ENCODE results near the gene NDFIP1.
"Not testable (repeated sequence)": the region's sequence is repeated elsewhere in the genome, so short reads cannot be mapped to it uniquely, and the experiment has no call there.

The NDFIP1 gene

DNA sequence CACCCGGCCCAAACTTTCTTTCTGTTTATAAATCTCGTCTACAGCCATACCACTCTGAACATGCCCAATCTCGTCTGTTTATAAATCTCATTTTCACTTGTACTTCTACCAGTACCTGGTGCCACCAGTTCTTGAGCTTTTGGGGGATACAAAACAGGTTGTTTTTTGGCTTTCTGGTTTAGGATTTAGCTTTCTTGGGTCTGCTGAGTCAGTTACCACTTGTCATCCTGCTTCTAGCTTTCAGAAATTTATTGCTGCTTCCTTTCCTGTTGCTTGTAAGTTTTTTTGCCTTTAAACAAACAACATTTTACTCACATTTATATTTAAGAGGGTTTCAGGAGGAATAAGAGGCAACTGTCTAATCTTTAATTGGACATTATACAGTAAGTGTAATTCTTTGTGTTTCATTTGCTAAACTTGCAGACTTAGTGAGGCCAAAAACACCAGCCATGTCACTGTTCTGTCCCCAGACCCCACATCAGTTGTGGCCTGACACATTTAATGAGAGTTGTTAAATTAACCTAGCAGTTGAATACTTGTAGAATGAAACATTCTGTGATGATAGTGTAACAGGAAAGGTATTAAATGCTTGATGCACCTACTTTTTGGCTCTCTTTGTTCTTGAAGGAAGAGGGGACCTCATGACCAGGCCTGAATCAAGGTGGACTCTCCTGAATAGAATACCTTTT, 11.8 kb downstream of the NDFIP1 start:
- no peak for DNase-seq

GRCh38 chr5:142122121-142122520, 13.5 kb downstream of the NDFIP1 start:
- no peak for DNase-seq

- no peak for DNase-seq
Observed at GRCh38 chr5:142125378-142125777, 16.8 kb downstream of the NDFIP1 start.

GRCh38 chr5:142125963-142126362, 17.4 kb downstream of the NDFIP1 start:
- DNase-seq, result no peak

DNA sequence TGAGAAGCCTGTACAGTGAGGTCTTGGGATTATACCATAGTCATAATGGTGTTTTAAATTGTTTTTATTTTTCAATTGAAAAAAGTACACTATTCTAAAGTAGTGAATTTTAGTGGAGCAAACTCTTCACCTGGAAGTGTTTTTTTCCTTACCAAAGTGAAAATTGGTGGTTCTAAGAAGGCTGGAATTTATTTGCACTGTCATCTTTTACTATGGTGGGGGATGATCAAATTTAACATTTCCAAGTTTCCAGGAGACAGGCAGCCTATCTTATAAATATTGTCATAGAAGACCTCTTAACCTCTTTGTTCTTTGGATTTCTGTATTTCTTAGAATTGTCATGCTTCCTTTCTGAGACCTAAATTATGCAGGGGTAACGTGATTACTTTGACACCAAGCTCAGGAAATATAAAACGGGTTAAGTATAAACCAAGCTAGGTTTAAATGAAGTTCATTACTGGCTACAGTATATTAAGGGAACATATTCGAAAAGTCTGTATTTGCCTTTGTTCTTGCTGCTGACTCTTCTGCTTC, 20.2 kb downstream of the NDFIP1 start:
- DNase-seq, result no peak

DNA sequence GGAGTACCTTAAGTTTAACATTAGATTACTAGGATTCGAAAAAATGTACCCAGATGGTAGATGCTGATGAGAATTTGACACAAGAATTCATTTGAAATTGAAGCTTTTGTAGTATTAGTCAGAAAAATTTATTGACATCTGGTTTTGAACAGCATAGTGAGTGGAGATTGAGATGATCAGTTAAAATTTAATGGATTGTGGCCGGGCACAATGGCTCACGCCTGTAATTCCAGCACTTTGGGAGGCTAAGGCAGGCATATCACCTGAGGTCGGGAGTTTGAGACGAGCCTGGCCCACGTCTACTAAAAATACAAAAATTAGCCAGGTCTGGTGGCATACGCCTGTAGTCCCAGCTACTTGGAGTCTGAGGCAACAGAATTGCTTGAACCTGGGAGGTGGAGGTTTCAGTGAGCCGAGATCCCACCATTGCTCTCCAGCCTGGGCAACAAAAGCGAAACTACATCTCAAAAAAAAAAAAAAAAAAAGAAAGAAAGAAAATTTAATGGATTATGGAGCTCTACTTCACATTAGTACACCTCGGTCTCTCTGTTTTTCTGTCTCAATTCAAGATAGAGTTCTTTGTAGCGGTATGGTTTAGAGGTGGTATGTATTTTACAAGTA, 21.0 kb downstream of the NDFIP1 start:
- DNase-seq, result no peak

DNA sequence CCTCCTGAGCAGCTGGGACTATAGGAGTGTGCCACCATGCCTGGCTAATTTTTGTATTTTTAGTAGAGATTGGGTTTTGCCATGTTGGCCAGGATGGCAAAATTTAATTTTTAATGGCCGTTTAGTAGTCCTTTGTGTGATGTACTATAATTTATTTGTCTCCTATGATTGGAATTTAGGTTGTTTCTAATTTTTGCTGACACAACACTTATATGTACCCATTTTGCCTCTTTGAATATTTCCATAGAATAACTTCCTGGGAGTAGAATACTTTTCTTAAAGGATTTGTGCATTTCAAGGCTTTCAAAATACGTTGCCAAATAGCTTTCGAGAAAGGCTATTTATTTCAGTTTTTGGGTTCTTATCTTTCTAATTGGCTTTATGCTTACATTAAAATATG, 22.8 kb downstream of the NDFIP1 start:
- DNase-seq, result no peak

DNA sequence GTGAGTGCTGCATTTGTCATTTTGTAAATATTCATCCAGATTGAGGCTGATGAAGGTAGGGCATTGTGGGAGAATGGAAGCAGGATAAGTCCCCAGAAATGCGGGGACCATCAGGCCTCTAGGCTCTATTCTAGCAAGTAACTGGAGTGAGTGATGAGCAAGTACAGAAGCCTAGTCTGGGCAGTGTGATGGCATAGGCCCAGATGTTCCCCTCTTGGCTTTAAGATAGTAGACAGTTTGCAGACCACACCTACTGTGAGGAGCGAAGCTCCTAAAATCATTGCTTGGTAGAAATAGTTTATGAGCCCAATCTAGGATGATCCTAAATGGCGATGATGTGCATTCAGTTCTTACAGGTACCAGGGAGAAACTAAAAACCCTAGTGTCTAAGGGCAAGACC, 24.3 kb downstream of the NDFIP1 start:
- no peak for DNase-seq

GRCh38 chr5:142133330-142134206, 25.0 kb downstream of the NDFIP1 start:
- no peak for DNase-seq

DNA sequence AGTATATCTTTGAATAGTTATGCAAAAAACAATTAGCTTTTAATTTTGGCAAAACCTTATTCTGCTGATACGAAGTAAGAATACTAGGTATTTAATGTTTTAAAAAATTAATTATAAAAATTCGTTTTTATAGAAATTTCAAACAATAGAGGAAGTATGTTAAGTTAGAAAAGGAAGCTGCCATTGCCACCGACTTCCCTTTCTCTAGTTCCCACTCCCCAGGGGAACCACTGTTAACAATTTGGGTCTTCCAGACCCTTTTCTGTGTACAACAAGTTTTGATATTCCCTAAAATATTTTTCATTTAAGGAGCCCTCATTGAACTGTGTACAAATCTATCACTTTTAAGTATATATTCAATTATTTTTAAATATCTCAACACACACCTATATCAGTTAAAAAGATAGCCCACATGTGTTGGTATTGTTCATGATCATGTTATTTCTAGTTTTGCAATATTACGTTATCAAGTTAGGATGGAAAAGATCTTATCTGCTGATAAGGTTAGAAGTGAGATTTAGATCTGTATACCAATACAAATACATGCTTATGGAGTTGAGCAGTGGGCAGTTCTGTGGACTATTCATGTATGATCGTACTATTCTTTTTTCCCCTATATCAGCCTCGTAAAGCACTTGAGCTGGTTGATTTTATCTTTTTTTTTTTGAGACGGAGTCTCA, 25.9 kb downstream of the NDFIP1 start:
- DNase-seq, result no peak

GRCh38 chr5:142141463-142141862, 32.9 kb downstream of the NDFIP1 start:
- no peak for DNase-seq

DNA sequence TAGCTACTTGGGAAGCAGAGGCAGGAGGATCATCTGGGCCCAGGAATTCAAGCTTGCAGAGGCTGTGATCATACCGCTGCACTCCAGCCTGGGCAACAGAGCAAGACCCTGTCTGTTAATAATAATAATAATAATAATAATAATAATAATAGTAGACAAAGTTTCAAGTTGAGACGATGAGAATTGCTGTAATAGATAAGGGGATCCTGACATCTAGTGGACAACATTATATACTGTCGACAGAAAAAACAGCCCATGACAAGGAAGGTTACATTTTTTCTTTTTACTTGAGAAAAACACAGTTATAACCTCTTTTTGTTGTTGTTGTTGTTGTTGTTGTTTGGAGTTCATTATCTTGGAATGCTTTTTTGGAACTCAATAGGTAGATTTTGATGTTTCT, 35.3 kb downstream of the NDFIP1 start:
- DNase-seq, result no peak

DNA sequence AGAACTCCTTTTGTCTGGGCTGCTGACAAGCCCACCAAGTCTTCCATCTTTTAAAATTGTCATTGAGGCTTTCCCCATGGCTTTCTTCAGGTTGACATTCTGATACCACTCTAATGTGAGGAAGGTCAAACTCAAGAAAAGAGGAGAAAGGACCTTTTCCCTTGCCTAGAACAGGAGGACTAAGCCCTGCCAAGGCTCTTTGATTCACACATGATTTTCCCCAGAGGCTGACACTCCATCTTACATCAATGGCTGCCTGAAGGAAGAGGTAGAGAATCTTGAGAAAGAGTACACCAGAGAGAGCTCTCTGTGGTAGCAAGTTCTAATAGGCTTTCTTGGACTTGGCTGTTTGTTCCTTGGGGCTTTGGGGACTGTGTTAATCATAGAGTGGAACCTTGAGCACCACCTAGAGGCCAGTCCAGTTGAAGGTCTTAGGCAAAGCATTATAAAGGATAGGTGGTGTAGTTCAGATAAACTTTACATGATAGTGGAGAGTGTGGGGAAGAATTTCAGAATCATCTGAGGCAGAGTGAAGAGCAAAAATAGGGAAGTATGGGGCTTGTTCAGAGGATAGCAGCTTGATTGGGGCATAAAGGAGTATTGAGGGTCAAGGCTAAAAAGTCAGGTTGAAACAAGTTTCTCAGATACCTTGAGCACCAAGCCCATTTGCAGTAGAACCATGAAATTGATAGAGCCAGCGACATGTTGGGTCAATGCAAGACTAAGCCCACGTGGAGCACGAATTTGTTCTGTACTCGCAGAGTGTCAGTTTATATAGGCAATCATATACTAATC, 36.7 kb downstream of the NDFIP1 start:
- DNase-seq, result peak; percentile 11

GRCh38 chr5:142149363-142149762, 40.8 kb downstream of the NDFIP1 start:
- DNase-seq, result no peak

DNA sequence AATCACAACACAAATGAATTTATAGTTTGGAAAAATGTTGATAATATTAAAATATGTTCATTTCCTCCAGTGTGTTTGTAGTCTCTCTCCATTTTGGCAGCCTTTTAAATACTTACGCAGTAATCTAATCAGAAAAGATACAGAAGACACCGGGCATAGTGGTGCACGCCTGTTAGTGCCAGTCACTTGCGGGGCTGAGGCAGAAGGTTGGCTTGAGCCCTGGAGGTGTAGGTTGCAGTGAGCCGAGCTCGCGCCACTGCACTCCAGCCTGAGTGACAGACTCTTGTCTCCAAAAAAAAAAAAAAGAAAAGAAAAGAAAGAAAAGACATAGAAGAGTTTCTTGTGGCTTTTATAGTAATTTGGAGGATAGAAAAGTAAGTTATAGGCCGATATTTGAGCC, 41.9 kb downstream of the NDFIP1 start:
- DNase-seq, result no peak

- peak; percentile 19 for DNase-seq
Observed at GRCh38 chr5:142151436-142152383, 43.1 kb downstream of the NDFIP1 start.

- DNase-seq, result no peak
Observed at GRCh38 chr5:142152384-142152732, 43.8 kb downstream of the NDFIP1 start.

- DNase-seq, result no peak
Observed at GRCh38 chr5:142153674-142154448, 45.3 kb downstream of the NDFIP1 start.

DNA sequence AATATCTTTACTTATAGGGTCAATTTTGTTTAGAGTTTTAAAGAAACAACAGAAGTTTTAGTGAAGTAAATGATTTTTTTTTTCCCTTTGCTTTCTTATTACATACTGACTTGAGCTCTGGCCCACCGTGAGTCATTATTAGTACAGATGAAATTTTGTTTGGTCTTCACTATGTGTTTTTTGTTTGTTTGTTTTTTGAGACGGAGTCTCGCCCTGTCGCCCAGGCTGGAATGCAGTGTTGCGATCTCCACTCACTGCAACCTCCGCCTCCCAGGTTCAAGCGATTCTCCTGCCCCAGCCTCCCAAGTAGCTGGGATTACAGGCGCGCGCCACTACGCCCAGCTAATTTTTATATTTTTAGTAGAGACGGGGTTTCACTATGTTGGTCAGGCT, 45.9 kb downstream of the NDFIP1 start:
- not testable (repeated sequence) for DNase-seq

- DNase-seq, result no peak
Observed at GRCh38 chr5:142156839-142157463, 48.4 kb downstream of the NDFIP1 start.

All from NCI-H1105 (cell line).